Liver (tissue), 9 donors: ENCODE measurements around the gene TRIM33. TPM values are rescaled to one million over a fixed set of nuclear protein-coding genes. Genes with fewer than 3 reads are reported as not detected.

Experiments used
- DNase-seq: peaks from one replicate; pipeline ENCODE4 v3.0.0-alpha.2; 2017; ENCODE audit warnings: low spot score
- H3K27ac ChIP-seq, 2 donors: one replicate each; pipeline ENCODE4 v1.7.0; 2013; ENCODE audit warnings: inconsistent platforms in 2 of 2, low read length in 2 of 2, control low read depth in 1 of 2, low read depth in 1 of 2, mild to moderate bottlenecking in 1 of 2
- H3K27me3 ChIP-seq, 4 donors: one replicate each; pipeline versions ENCODE4 v1.6.1 to v1.7.0; 2013; ENCODE audit warnings: low read length in 3 of 4, inconsistent platforms in 1 of 4, mild to moderate bottlenecking in 1 of 4, moderate library complexity in 1 of 4; ENCODE audit not compliant: control insufficient read depth in 4 of 4, insufficient read depth in 4 of 4
- H3K36me3 ChIP-seq, 4 donors: one replicate each; pipeline versions ENCODE4 v1.6.1 to v1.7.0; 2013; ENCODE audit warnings: low read length in 3 of 4, mild to moderate bottlenecking in 3 of 4, low read depth in 1 of 4, moderate library complexity in 1 of 4; ENCODE audit not compliant: control insufficient read depth in 4 of 4, insufficient read depth in 3 of 4
- H3K4me1 ChIP-seq, 4 donors: one replicate each; pipeline versions ENCODE4 v1.6.1 to v1.7.0; 2013; ENCODE audit warnings: low read length in 3 of 4, mild to moderate bottlenecking in 3 of 4, moderate library complexity in 1 of 4; ENCODE audit not compliant: control insufficient read depth in 4 of 4, insufficient read depth in 4 of 4
- H3K4me3 ChIP-seq, 3 donors: one replicate each; pipeline versions ENCODE4 v1.6.1 to v1.7.0; 2013; ENCODE audit warnings: low read length in 3 of 3, control low read depth in 1 of 3, low read depth in 1 of 3, mild to moderate bottlenecking in 1 of 3
- H3K9ac ChIP-seq, 2 donors: one replicate each; pipeline ENCODE4 v1.7.0; 2013; ENCODE audit warnings: low read length in 2 of 2, mild to moderate bottlenecking in 2 of 2, moderate library complexity in 2 of 2, control low read depth in 1 of 2, low read depth in 1 of 2
- H3K9me3 ChIP-seq, 4 donors: one replicate each; pipeline versions ENCODE4 v1.6.1 to v1.7.0; 2013; ENCODE audit warnings: low read length in 3 of 4; ENCODE audit not compliant: control insufficient read depth in 4 of 4
- ATF3 ChIP-seq: IDR thresholded peaks from 2 replicates; pipeline ENCODE4 v1.6.1; 2016; ENCODE audit warnings: antibody characterized with exemption
- CTCF ChIP-seq: fragments of 150-350 bp; IDR thresholded peaks from 2 replicates; pipeline ENCODE4 v1.5.1; 2017; ENCODE audit warnings: improper control_type of control experiment, low read depth, low read length; ENCODE audit not compliant: missing input control
- EGR1 ChIP-seq, 2 donors: IDR thresholded peaks; 2 replicates each; pipeline ENCODE4 v1.6.1; 2016 to 2018; ENCODE audit warnings: antibody characterized with exemption in 2 of 2, low read depth in 2 of 2
- FOXA1 ChIP-seq: IDR thresholded peaks from 2 replicates; pipeline ENCODE4 v1.6.1; 2016; ENCODE audit warnings: antibody characterized with exemption
- FOXA2 ChIP-seq: IDR thresholded peaks from 2 replicates; pipeline ENCODE4 v1.6.1; 2016; ENCODE audit warnings: antibody characterized with exemption
- GABPA ChIP-seq, 2 donors: IDR thresholded peaks in 1 of 2; conservative IDR thresholded peaks in 1 of 2; 2 replicates each; pipeline ENCODE4 v1.6.1; 2016; ENCODE audit warnings: antibody characterized with exemption in 2 of 2, mild to moderate bottlenecking in 1 of 2, moderate library complexity in 1 of 2
- HNF4A ChIP-seq, 2 donors: conservative IDR thresholded peaks; 2 replicates each; pipeline ENCODE4 v1.6.1; 2016; ENCODE audit warnings: antibody characterized with exemption in 2 of 2, mild to moderate bottlenecking in 2 of 2
- HNF4G ChIP-seq: IDR thresholded peaks from 2 replicates; pipeline ENCODE4 v1.6.1; 2016; ENCODE audit warnings: antibody characterized with exemption
- JUND ChIP-seq, 2 donors: IDR thresholded peaks; 2 replicates each; pipeline ENCODE4 v1.6.1; 2016; ENCODE audit warnings: antibody characterized with exemption in 2 of 2
- MAX ChIP-seq: IDR thresholded peaks from 2 replicates; pipeline ENCODE4 v1.6.1; 2016; ENCODE audit warnings: antibody characterized with exemption
- NR2F2 ChIP-seq: IDR thresholded peaks from 2 replicates; pipeline ENCODE4 v1.6.1; 2016; ENCODE audit warnings: antibody characterized with exemption
- RAD21 ChIP-seq, 2 donors: IDR thresholded peaks; 2 replicates each; pipeline ENCODE4 v1.6.1; 2016; ENCODE audit warnings: antibody characterized with exemption in 2 of 2, mild to moderate bottlenecking in 2 of 2
- REST ChIP-seq: IDR thresholded peaks from 2 replicates; pipeline ENCODE4 v1.6.1; 2016; ENCODE audit warnings: antibody characterized with exemption, mild to moderate bottlenecking
- RXRA ChIP-seq, 2 donors: IDR thresholded peaks; 2 replicates each; pipeline ENCODE4 v1.6.1; 2017 to 2018; ENCODE audit warnings: antibody characterized with exemption in 2 of 2, mild to moderate bottlenecking in 1 of 2
- SP1 ChIP-seq: IDR thresholded peaks from 2 replicates; pipeline ENCODE4 v1.6.1; 2018; ENCODE audit warnings: antibody characterized with exemption, mild to moderate bottlenecking
- TAF1 ChIP-seq: conservative IDR thresholded peaks from 2 replicates; pipeline ENCODE4 v1.6.1; 2016; ENCODE audit warnings: antibody characterized with exemption, mild to moderate bottlenecking
- YY1 ChIP-seq: IDR thresholded peaks from 2 replicates; pipeline ENCODE4 v1.6.1; 2016; ENCODE audit warnings: antibody characterized with exemption, mild to moderate bottlenecking
- ZBTB33 ChIP-seq: IDR thresholded peaks from 2 replicates; pipeline ENCODE4 v1.6.1; 2016; ENCODE audit warnings: antibody characterized with exemption
- WGBS: extraction: QIAGEN DNeasy Blood & Tissue Kit; methylation state at CpG from one replicate; pipeline ENCODE4 v1.1.7; 2013; 5-methylcytosine and 5-hydroxymethylcytosine counted together
- polyA plus RNA-seq, 2 donors: library from polyadenylated mRNA; stranded (reverse) in 1 of 2; unstranded in 1 of 2; fragments of 200-250 nt in 1 of 2; fragments of >200 nt in 1 of 2; fragmentation: Nextera tagmentation in 1 of 2; extraction: Ambion mirVana in 1 of 2; gene quantifications; one replicate each; pipeline versions ENCODE4 v1.2.1 to v1.2.3, GENCODE V29; 2013 to 2015
- total RNA-seq, 2 donors: library from RNA; depleted of rRNA; stranded (reverse); fragments of >200 nt; gene quantifications; one replicate each; pipeline ENCODE4 v1.2.3, GENCODE V29; 2014
- donor health status: healthy.
- donor health status: healthy.
- donor health status: healthy.
- donor health status: healthy.
- donor health status: healthy.

The TRIM33 gene
- total and polyA plus RNA-seq, 4 donors, result 4.5 to 30.5 (median 16.6) TPM

- Histone ChIP-seq H3K4me1 (no peaks in the 10 kb centered on the region), H3K4me3 (no peak overlapping the region), H3K27ac (no peak overlapping the region), H3K27me3 (no peaks in the 10 kb centered on the region), H3K9ac (no peak overlapping the region), H3K36me3 (no peaks in the 10 kb centered on the region), H3K9me3 (no peaks in the 10 kb centered on the region)
- WGBS, result 70% methylated on average over 4 of the region's 4 CpGs
- no peak for DNase-seq
- no peak for TF ChIP-seq TAF1
- TF ChIP-seq GABPA (IDR thresholded peaks at IDR 0.05 in 1 of 2, conservative IDR thresholded peaks at IDR 0.05 in 1 of 2), result no peak
- TF ChIP-seq SP1, result no peak
- no peak for TF ChIP-seq CTCF
- no peak for TF ChIP-seq JUND (IDR thresholded peaks at IDR 0.05)
- TF ChIP-seq YY1, result no peak
- TF ChIP-seq FOXA2, result no peak
- no peak for TF ChIP-seq HNF4A (conservative IDR thresholded peaks at IDR 0.05)
- no peak for TF ChIP-seq EGR1 (IDR thresholded peaks at IDR 0.05; ENCODE audit: low read depth in 2 of 2)
- no peak for TF ChIP-seq RXRA (IDR thresholded peaks at IDR 0.05)
- no peak for TF ChIP-seq ZBTB33
- TF ChIP-seq ATF3, result no peak
- no peak for TF ChIP-seq RAD21 (IDR thresholded peaks at IDR 0.05)
- no peak for TF ChIP-seq NR2F2
- no peak for TF ChIP-seq FOXA1
- no peak for TF ChIP-seq REST
- TF ChIP-seq HNF4G, result no peak
- no peak for TF ChIP-seq MAX
These were observed 38.1 kb upstream of the TRIM33 start for GRCh38 chr1:114549137-114549536.

- Histone ChIP-seq H3K4me1 (no peaks in the 10 kb centered on the region), H3K27me3 (no peaks in the 10 kb centered on the region), H3K9ac (no peak overlapping the region), H3K4me3 (no peak overlapping the region), H3K9me3 (no peaks in the 10 kb centered on the region), H3K27ac (no peak overlapping the region), H3K36me3 (no peaks in the 10 kb centered on the region)
- 94% methylated on average over 1 of the region's 1 CpG for WGBS
- no peak for DNase-seq
- TF ChIP-seq ATF3 (no peak), HNF4G (no peak), HNF4A (conservative IDR thresholded peaks at IDR 0.05) (no peak), SP1 (no peak), REST (no peak)
These were observed 36.1 kb upstream of the TRIM33 start for GRCh38 chr1:114547076-114547475.
